Measurements from ENCODE around the gene AASS. TPM values are rescaled to one million over a fixed set of nuclear protein-coding genes. Genes with fewer than 3 reads are reported as not detected.

Gene AASS
- total RNA-seq, 2 donors from 2014 or later = 47.2 to 87.7 TPM

DNA sequence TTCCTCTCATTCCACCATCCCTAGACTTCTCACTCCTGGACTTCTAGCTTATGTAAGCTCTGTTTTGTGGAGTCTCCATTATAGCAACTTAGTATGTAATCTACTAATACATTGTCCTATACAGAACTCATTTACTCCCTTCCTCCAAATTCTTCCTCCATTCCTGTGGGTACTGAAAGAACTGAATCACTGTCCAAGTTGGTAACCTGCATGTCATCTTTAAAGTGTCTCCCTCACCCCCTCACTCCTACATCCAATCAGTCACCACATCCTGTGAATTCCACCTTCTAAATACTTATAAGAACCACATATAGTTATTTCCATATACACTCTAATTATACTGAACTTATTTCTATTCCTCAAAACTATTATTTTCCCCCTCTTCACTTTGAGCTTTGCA, 20.3 kb downstream of the AASS start:
- ATAC-seq (ENCODE audit: insufficient number of reproducible peaks, low FRiP score, low read depth) (no peak), DNase-seq (ENCODE audit: low spot score) (no peak)
- no peaks in the 10 kb centered on the region for H3K9me3 ChIP-seq
- H3K36me3 ChIP-seq = peaks cover 10% of the 10 kb centered on the region
- no peaks in the 10 kb centered on the region for H3K27me3 ChIP-seq (replicated peaks; ENCODE audit: insufficient read depth)
- TF ChIP-seq, protein P1, sequence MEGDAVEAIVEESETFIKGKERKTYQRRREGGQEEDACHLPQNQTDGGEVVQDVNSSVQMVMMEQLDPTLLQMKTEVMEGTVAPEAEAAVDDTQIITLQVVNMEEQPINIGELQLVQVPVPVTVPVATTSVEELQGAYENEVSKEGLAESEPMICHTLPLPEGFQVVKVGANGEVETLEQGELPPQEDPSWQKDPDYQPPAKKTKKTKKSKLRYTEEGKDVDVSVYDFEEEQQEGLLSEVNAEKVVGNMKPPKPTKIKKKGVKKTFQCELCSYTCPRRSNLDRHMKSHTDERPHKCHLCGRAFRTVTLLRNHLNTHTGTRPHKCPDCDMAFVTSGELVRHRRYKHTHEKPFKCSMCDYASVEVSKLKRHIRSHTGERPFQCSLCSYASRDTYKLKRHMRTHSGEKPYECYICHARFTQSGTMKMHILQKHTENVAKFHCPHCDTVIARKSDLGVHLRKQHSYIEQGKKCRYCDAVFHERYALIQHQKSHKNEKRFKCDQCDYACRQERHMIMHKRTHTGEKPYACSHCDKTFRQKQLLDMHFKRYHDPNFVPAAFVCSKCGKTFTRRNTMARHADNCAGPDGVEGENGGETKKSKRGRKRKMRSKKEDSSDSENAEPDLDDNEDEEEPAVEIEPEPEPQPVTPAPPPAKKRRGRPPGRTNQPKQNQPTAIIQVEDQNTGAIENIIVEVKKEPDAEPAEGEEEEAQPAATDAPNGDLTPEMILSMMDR (IDR thresholded peaks at IDR 0.05) = no peak
- no peak overlapping the region for H3K27ac ChIP-seq
- no peak overlapping the region for H3K4me3 ChIP-seq
- no peaks in the 10 kb centered on the region for H3K4me1 ChIP-seq (ENCODE audit: control insufficient read depth in 1 of 2, low read depth in 2 of 2)

DNA sequence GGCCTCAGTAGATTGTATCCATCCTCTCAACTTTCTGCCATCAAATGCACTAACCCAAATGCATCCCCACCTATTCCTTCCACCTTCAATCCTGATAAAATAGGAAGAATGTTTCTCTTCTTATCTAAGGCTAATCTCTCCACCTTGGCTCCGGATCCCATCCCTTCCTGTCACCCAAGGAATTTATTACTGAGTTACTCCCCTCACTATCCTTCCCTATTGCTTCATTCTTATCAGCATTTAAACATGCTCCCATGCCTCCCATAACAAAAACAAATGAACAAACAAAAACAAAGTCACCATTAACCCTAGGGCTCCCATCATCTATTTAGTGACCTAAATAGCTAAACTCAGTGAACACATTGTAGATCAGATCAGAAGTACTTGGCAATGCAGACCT, 25.3 kb downstream of the AASS start:
- Histone ChIP-seq H3K36me3 (peaks cover 7% of the 10 kb centered on the region), H3K27me3 (replicated peaks; ENCODE audit: insufficient read depth) (no peaks in the 10 kb centered on the region), H3K4me3 (no peak overlapping the region), H3K4me1 (ENCODE audit: control insufficient read depth in 1 of 2, low read depth in 2 of 2) (no peaks in the 10 kb centered on the region), H3K27ac (no peak overlapping the region), H3K9me3 (no peaks in the 10 kb centered on the region)
- ATAC-seq (ENCODE audit: insufficient number of reproducible peaks, low FRiP score, low read depth) (no peak), DNase-seq (ENCODE audit: low spot score) (no peak)
- TF ChIP-seq, protein P1 (IDR thresholded peaks at IDR 0.05) = no peak

DNA sequence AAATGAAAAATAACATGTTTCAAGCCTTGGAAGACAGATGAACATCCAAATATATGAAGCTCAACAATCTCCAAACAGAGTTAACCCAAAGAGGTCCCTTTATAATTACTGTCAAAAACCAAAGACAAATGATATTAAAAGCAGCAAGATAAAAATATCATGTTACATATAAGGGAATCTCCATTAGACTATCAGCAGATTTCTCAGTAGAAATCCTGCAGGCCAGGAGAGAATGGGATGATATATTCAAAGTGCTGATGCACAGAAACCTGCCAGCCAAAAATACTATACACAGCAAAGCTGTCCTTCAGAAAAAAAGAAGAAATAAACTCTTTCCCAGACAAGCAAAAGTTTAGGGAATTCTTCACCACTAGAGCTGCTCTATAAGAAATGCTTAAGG, 41.0 kb downstream of the AASS start:
- TF ChIP-seq, protein P1 (IDR thresholded peaks at IDR 0.05) = no peak
- DNase-seq (ENCODE audit: low spot score) (no peak), ATAC-seq (ENCODE audit: insufficient number of reproducible peaks, low FRiP score, low read depth) (no peak)
- Histone ChIP-seq H3K4me3 (no peak overlapping the region), H3K9me3 (peaks cover 14% of the 10 kb centered on the region), H3K27me3 (replicated peaks; ENCODE audit: insufficient read depth) (no peaks in the 10 kb centered on the region), H3K36me3 (peaks cover 22% of the 10 kb centered on the region), H3K27ac (no peak overlapping the region), H3K4me1 (ENCODE audit: control insufficient read depth in 1 of 2, low read depth in 2 of 2) (no peaks in the 10 kb centered on the region)

DNA sequence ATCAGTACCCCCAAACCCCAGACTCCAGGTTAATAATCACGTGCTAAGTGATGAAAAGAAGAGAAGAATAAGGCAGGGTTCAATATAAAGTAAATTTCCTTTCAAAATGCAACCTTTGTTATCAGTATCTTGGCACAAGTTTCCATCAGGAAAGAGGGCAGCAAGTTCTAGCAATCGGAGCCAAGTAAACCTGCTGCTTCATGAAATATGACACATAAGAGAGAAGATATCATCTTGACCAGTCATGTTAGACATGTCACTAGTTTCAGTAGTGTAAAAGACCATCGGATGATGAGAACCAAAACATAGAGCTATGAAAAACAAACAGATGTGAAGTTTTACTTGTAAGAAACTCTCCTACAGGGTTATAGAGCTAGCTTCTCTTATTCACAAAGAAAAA, 44.0 kb downstream of the AASS start:
- DNase-seq (ENCODE audit: low spot score) (no peak), ATAC-seq (ENCODE audit: insufficient number of reproducible peaks, low FRiP score, low read depth) (no peak)
- peaks cover 18% of the 10 kb centered on the region for H3K36me3 ChIP-seq

DNA sequence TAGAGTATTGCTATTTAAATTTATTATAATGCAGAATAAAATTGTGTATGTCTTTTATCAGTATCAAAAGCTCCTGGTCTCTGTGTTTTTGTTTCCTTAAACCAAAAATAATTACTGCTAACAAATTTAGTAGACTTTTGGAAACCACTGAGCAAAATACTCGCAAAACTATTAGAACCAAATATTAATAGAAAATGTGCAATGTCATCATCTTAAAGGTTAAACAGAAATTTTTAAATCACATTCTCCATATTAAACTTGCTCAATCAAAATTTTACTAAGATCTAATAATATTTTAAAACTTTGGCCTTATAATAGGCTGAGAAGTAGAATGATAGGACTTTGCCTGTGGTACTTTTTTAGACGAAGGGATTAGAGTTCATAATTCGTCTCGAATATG, 48.4 kb downstream of the AASS start:
- ATAC-seq (ENCODE audit: insufficient number of reproducible peaks, low FRiP score, low read depth) = no peak
- peaks cover 11% of the 10 kb centered on the region for H3K36me3 ChIP-seq
- no peaks in the 10 kb centered on the region for H3K4me1 ChIP-seq (ENCODE audit: control insufficient read depth in 1 of 2, low read depth in 2 of 2)
- H3K9me3 ChIP-seq = no peaks in the 10 kb centered on the region
- H3K27ac ChIP-seq = no peak overlapping the region
- no peak for DNase-seq (ENCODE audit: low spot score)
- no peaks in the 10 kb centered on the region for H3K27me3 ChIP-seq (replicated peaks; ENCODE audit: insufficient read depth)
- H3K4me3 ChIP-seq = no peak overlapping the region
- TF ChIP-seq, protein P1 (IDR thresholded peaks at IDR 0.05) = no peak

More for the DNA sequence above, 44.0 kb downstream of the AASS start:
- H3K27me3 ChIP-seq (replicated peaks; ENCODE audit: insufficient read depth) = no peaks in the 10 kb centered on the region
- peaks cover 14% of the 10 kb centered on the region for H3K9me3 ChIP-seq
- H3K4me3 ChIP-seq = no peak overlapping the region
- TF ChIP-seq, protein P1 (IDR thresholded peaks at IDR 0.05) = no peak
- H3K4me1 ChIP-seq (ENCODE audit: control insufficient read depth in 1 of 2, low read depth in 2 of 2) = no peaks in the 10 kb centered on the region
- H3K27ac ChIP-seq = no peak overlapping the region
